Activated B cell treated with CpG ODN at 0.5 μM for 24 hours (primary cell): ENCODE data around the gene KLK13. TPM values are rescaled to one million over a fixed set of nuclear protein-coding genes. Genes with fewer than 3 reads are reported as not detected.

ENCODE experiments used
- ATAC-seq: fragments of 200-7000 bp; cut with Tn5 transposase; one replicate; pipeline ENCODE4 v1.10.0; 2021; ENCODE audit warnings: low read depth, mild to moderate bottlenecking, moderate library complexity
- CTCF ChIA-PET: fragments of 350-600 bp; sonication (Branson Sonifier 250); formaldehyde crosslinking; loops from one replicate; lab custom pipeline; 2021; ENCODE audit warnings: antibody characterized with exemption; lab: Charles Lee
- POLR2A ChIA-PET: fragments of 350-600 bp; sonication (Branson Sonifier 250); formaldehyde crosslinking; loops from one replicate; lab custom pipeline; 2021; ENCODE audit warnings: antibody characterized with exemption; lab: Charles Lee
- DNase-seq: peaks from one replicate; pipeline ENCODE4 v3.0.0; 2022
- H3K27ac Mint-ChIP-seq: one replicate; pipeline ENCODE4 v1.8.0; 2020; ENCODE audit warnings: mixed read lengths
- H3K27me3 Mint-ChIP-seq: one replicate; pipeline ENCODE4 v1.8.0; 2021; ENCODE audit warnings: mixed read lengths
- H3K36me3 Mint-ChIP-seq: one replicate; pipeline ENCODE4 v1.8.0; 2021; ENCODE audit warnings: low read depth, mixed read lengths
- H3K4me1 Mint-ChIP-seq: one replicate; pipeline ENCODE4 v1.8.0; 2021; ENCODE audit warnings: mixed read lengths
- H3K4me3 Mint-ChIP-seq: one replicate; pipeline ENCODE4 v1.8.0; 2020; ENCODE audit warnings: mild to moderate bottlenecking, mixed read lengths
- H3K9me3 Mint-ChIP-seq: one replicate; pipeline ENCODE4 v1.8.0; 2020; ENCODE audit warnings: mixed read lengths
- intact Hi-C: fragments of 100-400 bp; cut with micrococcal nuclease; formaldehyde crosslinking; loops from one replicate; pipeline ENCODE4 v1.15.1; 2024
- total RNA-seq: library from RNA; stranded (reverse); gene quantifications from 2 replicates; pipeline ENCODE4 v1.2.3, GENCODE V29; 2022
- TF ChIP-seq, protein P1 (sequence below): fragments of 200-600 bp; IDR thresholded peaks from one replicate; pipeline ENCODE4 v1.8.0; 2022; ENCODE audit warnings: antibody characterized with exemption, mild to moderate bottlenecking

The KLK13 gene
- total RNA-seq, 1 donor from 2014 or later: not detected

DNA sequence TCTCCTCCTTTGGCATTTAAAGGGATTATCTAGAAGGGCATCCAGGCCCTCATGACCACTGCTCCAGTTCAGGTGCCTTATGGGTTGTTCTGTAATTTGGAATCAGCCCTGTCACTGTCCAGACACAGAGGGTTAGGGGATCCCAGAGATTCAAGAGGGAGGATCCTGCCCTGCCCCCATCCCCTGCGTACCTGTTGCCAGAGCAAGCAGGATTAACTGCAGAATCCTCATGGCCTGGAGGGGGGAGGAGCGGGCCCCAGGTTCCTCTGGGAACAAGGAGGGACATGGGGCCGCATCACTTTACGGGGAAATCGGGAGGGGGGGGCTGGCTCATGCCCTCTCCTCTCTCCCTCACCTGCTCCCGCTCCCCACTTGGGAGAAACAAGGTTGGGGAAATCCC lies 39.5 kb downstream of the KLK13 start:
- TF ChIP-seq, protein P1, sequence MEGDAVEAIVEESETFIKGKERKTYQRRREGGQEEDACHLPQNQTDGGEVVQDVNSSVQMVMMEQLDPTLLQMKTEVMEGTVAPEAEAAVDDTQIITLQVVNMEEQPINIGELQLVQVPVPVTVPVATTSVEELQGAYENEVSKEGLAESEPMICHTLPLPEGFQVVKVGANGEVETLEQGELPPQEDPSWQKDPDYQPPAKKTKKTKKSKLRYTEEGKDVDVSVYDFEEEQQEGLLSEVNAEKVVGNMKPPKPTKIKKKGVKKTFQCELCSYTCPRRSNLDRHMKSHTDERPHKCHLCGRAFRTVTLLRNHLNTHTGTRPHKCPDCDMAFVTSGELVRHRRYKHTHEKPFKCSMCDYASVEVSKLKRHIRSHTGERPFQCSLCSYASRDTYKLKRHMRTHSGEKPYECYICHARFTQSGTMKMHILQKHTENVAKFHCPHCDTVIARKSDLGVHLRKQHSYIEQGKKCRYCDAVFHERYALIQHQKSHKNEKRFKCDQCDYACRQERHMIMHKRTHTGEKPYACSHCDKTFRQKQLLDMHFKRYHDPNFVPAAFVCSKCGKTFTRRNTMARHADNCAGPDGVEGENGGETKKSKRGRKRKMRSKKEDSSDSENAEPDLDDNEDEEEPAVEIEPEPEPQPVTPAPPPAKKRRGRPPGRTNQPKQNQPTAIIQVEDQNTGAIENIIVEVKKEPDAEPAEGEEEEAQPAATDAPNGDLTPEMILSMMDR: no peak
- H3K4me1 Mint-ChIP-seq: no peaks in the 10 kb centered on the region
- H3K36me3 Mint-ChIP-seq: no peaks in the 10 kb centered on the region
- ATAC-seq: no peak
- POLR2A ChIA-PET: no interaction called here
- DNase-seq: no peak
- CTCF ChIA-PET: no interaction called here
- no peaks in the 10 kb centered on the region for H3K9me3 Mint-ChIP-seq
- H3K27ac Mint-ChIP-seq: no peak overlapping the region
- peaks cover 22% of the 10 kb centered on the region for H3K27me3 Mint-ChIP-seq
- no peak overlapping the region for H3K4me3 Mint-ChIP-seq
- intact Hi-C loops: no loop called here

DNA sequence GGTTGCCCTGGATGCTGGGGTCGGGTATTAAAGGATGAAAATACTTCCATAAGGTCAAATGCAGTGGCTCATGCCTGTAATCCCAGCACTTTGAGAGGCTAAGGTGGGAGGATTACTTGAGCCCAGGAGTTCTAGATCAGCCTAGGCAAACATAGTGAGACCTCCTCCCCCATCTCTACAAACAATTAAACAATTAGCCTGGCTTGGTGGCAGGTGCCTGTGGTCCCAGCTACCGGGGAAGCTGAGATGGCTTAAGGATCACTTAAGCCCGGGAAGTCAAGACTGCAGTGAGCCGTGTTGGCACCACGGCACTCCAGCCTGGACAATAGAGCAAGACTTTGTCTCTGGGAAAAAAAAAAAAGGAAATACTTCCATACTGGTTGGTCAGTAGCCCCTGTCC lies 40.0 kb downstream of the KLK13 start:
- Mint-ChIP-seq H3K27ac (no peak overlapping the region), H3K9me3 (no peaks in the 10 kb centered on the region), H3K4me3 (no peak overlapping the region), H3K36me3 (no peaks in the 10 kb centered on the region), H3K27me3 (peaks cover 25% of the 10 kb centered on the region), H3K4me1 (no peaks in the 10 kb centered on the region)
- ChIA-PET CTCF (no interaction called here), POLR2A (no interaction called here)
- intact Hi-C loops: no loop called here
- TF ChIP-seq, protein P1: no peak
- no peak for ATAC-seq
- DNase-seq: no peak

DNA sequence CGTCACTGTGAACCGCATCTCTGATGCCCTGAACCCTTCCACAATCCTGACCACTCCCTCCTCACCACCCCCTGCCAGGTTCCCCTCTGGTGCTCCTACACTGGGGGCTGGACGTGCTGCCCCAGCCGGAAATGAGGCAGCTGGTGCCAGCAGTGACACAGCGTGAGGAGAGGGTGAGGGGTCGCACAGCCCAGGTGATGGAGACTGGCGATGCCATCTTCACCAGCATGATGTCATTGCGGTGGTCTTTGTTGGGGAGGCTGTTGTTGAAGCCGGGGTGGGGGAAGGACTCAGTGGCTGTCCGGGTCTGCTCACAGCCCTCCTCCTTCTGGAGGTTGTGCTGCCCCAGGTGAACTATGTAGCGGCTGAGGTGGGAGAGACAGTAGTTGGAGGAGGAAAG lies 40.9 kb downstream of the KLK13 start:
- peaks cover 24% of the 10 kb centered on the region for H3K27me3 Mint-ChIP-seq
- ATAC-seq (no peak), DNase-seq (no peak)
- H3K36me3 Mint-ChIP-seq: no peaks in the 10 kb centered on the region
- H3K4me3 Mint-ChIP-seq: no peak overlapping the region
- H3K9me3 Mint-ChIP-seq: no peaks in the 10 kb centered on the region
- intact Hi-C loops: no loop called here
- no peaks in the 10 kb centered on the region for H3K4me1 Mint-ChIP-seq
- CTCF ChIA-PET: no interaction called here
- TF ChIP-seq, protein P1: no peak
- POLR2A ChIA-PET: no interaction called here
- no peak overlapping the region for H3K27ac Mint-ChIP-seq

DNA sequence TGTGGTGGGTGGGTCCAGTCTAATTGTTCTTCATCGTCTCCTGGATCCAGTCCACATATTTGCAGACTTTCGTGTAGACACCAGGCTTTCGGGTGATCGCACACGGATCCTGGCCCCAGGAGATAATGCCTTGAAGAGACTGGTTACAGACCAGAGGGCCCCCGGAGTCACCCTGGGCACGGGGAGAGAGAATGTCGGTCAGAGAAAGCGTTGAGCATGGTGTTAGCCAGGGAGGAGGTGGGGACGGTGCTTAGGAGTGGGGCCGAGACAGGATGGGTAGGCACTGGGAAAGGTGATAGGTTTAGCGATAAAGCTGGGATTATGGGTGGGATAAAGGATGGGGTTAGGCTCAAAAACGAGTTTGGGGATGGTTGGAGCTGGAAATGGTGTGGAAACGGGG lies 42.4 kb downstream of the KLK13 start:
- intact Hi-C loops: no loop called here
- Mint-ChIP-seq H3K9me3 (no peaks in the 10 kb centered on the region), H3K27me3 (peaks cover 33% of the 10 kb centered on the region), H3K4me3 (no peak overlapping the region), H3K36me3 (no peaks in the 10 kb centered on the region), H3K4me1 (peaks cover 4% of the 10 kb centered on the region), H3K27ac (no peak overlapping the region)
- CTCF ChIA-PET: no interaction called here
- DNase-seq (no peak), ATAC-seq (no peak)
- TF ChIP-seq, protein P1: no peak
- POLR2A ChIA-PET: interaction anchor here (0.6 kb wide), 1 partner anchor 1919 kb away, joined by 3 read pairs; no protein-coding TSS in a partner anchor

DNA sequence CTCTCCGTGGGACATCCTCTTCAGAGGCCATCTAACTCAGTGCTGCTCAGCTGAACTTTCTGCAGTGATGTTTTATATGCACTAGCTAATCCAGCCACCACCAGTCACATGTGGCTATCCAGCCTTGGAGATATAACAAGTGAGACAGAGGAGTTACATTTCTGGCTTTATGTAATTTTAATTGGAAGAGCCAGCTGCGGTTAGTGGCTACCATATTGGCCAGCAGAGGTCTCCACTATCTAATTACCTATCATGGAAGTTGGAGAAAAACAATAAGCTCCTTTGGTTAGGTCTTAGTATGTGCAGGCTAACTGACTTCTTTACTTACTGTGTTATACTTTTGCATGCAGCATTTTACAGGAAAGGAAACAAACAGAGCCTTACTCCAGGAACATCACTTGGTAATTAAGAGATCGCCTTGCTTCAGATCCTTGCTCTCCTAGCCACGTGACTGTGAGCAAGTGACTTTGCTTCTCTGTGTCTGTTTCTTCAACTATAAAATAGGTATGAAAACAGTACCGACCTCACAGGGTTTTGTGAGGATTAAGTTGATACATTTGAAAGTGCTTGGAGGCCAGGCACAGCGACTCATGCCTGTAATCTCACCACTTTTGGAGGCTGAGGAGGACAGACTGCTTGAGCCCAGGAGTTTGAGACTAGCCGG lies 43.8 kb downstream of the KLK13 start:
- ATAC-seq: no peak
- Mint-ChIP-seq H3K27me3 (peaks cover 39% of the 10 kb centered on the region), H3K36me3 (no peaks in the 10 kb centered on the region), H3K27ac (no peak overlapping the region), H3K4me3 (no peak overlapping the region), H3K4me1 (peaks cover 7% of the 10 kb centered on the region), H3K9me3 (no peaks in the 10 kb centered on the region)
- ChIA-PET CTCF (interaction anchor here (1.6 kb wide), 1 partner anchor 147 kb away, joined by 5 read pairs; no protein-coding TSS in a partner anchor), POLR2A (interaction anchor here (0.6 kb wide), 1 partner anchor 204 kb away, joined by 3 read pairs; no protein-coding TSS in a partner anchor)
- DNase-seq: no peak
- intact Hi-C loops: no loop called here
- TF ChIP-seq, protein P1: no peak
